ENCODE data around the gene ARHGAP15.

ARHGAP15 gene

DNA sequence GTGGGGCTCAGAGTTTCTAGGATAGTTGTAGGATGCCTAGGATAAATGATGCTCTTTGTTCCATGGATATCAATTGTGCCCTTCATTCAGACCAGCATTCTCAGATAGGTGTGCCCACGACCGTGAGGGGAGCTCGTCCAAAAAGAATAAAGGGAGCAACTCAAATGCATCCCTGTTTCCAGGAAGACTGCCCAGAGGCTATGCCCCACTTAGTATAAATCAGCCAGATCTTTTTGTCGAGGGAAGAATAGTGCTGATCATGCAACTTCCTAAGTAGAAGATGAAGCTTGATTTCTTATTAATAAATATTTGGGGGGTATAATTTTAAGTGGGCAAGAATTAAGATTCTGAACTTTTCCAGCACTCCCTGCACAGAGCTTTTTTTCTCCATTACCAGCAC, 450.2 kb downstream of the ARHGAP15 start:
- H3K4me1 Mint-ChIP-seq: peaks cover 11% of the 10 kb centered on the region
- H3K27ac Mint-ChIP-seq: no peak overlapping the region
- H3K27me3 Mint-ChIP-seq: no peaks in the 10 kb centered on the region
- peaks cover 4% of the 10 kb centered on the region for H3K9me3 Mint-ChIP-seq
- no peak overlapping the region for H3K4me3 Mint-ChIP-seq
- peaks cover 36% of the 10 kb centered on the region for H3K36me3 Mint-ChIP-seq

DNA sequence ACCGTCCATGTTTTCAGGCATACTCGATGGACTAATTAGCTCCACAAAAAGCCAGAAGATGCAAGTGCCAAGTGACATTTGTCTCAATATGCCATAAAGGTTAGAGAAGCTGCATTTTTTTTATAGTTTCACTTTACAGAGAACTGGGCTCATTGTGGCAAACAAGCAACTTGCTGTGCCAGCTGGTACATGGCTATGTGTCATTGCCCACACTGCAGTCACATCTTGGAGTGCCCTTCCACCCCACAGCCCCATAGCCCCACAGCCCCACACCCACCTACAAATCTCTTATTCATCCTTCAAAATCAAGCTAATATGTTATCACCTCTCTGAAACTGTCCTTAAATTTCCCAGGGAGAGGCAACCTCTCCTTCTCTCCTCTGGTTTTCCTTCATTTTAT, 451.9 kb downstream of the ARHGAP15 start:
- Mint-ChIP-seq H3K4me3 (no peak overlapping the region), H3K27me3 (no peaks in the 10 kb centered on the region), H3K36me3 (peaks cover 37% of the 10 kb centered on the region), H3K4me1 (peaks cover 11% of the 10 kb centered on the region), H3K27ac (no peak overlapping the region), H3K9me3 (peaks cover 4% of the 10 kb centered on the region)

GRCh38 chr2:143582046-143582747, 453.0 kb downstream of the ARHGAP15 start:
- Mint-ChIP-seq H3K27ac (no peak overlapping the region), H3K4me3 (no peak overlapping the region), H3K27me3 (no peaks in the 10 kb centered on the region), H3K9me3 (peaks cover 8% of the 10 kb centered on the region), H3K36me3 (peaks cover 41% of the 10 kb centered on the region), H3K4me1 (peaks cover 17% of the 10 kb centered on the region)

GRCh38 chr2:143584936-143585335, 455.7 kb downstream of the ARHGAP15 start:
- Mint-ChIP-seq H3K4me3 (no peak overlapping the region), H3K36me3 (peaks cover 50% of the 10 kb centered on the region), H3K27me3 (no peaks in the 10 kb centered on the region), H3K27ac (no peak overlapping the region), H3K4me1 (peaks cover 32% of the 10 kb centered on the region), H3K9me3 (peaks cover 10% of the 10 kb centered on the region)

GRCh38 chr2:143586119-143586518, 456.9 kb downstream of the ARHGAP15 start:
- H3K4me3 Mint-ChIP-seq: no peak overlapping the region
- peaks cover 10% of the 10 kb centered on the region for H3K9me3 Mint-ChIP-seq
- H3K4me1 Mint-ChIP-seq: peaks cover 35% of the 10 kb centered on the region
- H3K36me3 Mint-ChIP-seq: peaks cover 44% of the 10 kb centered on the region
- no peaks in the 10 kb centered on the region for H3K27me3 Mint-ChIP-seq
- no peak overlapping the region for H3K27ac Mint-ChIP-seq

GRCh38 chr2:143588746-143589145, 459.5 kb downstream of the ARHGAP15 start:
- H3K4me1 Mint-ChIP-seq: peaks cover 28% of the 10 kb centered on the region
- H3K9me3 Mint-ChIP-seq: peaks cover 6% of the 10 kb centered on the region
- no peak overlapping the region for H3K4me3 Mint-ChIP-seq
- H3K27me3 Mint-ChIP-seq: no peaks in the 10 kb centered on the region
- peaks cover 33% of the 10 kb centered on the region for H3K36me3 Mint-ChIP-seq
- no peak overlapping the region for H3K27ac Mint-ChIP-seq

DNA sequence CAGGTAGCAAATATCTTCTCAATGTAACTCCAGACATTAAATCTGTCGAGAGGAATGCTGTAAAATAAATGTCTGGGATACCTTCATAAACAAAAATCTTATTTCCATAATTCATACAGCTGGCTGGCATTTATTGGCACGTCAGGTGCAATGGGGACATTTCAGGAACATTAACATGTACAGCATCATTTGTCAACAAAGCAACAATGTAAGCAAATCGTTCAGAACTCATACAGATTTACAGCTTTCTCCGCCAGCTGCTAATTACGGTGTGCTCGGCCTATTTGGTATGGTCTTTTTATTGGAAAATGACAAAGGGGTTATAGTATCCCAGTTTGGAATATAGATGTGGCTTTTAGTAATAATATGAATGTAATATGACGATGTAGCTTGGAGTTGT, 464.9 kb downstream of the ARHGAP15 start:
- peaks cover 9% of the 10 kb centered on the region for H3K4me1 Mint-ChIP-seq
- H3K4me3 Mint-ChIP-seq: no peak overlapping the region
- H3K9me3 Mint-ChIP-seq: no peaks in the 10 kb centered on the region
- peaks cover 18% of the 10 kb centered on the region for H3K36me3 Mint-ChIP-seq
- no peaks in the 10 kb centered on the region for H3K27me3 Mint-ChIP-seq
- no peak overlapping the region for H3K27ac Mint-ChIP-seq

GRCh38 chr2:143594745-143595144, 465.5 kb downstream of the ARHGAP15 start:
- Mint-ChIP-seq H3K27ac (no peak overlapping the region), H3K4me3 (no peak overlapping the region), H3K4me1 (peaks cover 8% of the 10 kb centered on the region), H3K36me3 (peaks cover 17% of the 10 kb centered on the region), H3K9me3 (no peaks in the 10 kb centered on the region), H3K27me3 (no peaks in the 10 kb centered on the region)

- Mint-ChIP-seq H3K27ac (no peak overlapping the region), H3K4me3 (no peak overlapping the region), H3K27me3 (no peaks in the 10 kb centered on the region), H3K9me3 (no peaks in the 10 kb centered on the region), H3K36me3 (peaks cover 25% of the 10 kb centered on the region), H3K4me1 (peaks cover 34% of the 10 kb centered on the region)
These were observed 470.9 kb downstream of the ARHGAP15 start for GRCh38 chr2:143600116-143600515.

GRCh38 chr2:143601828-143602227, 472.6 kb downstream of the ARHGAP15 start:
- H3K27ac Mint-ChIP-seq: no peak overlapping the region
- peaks cover 18% of the 10 kb centered on the region for H3K36me3 Mint-ChIP-seq
- H3K27me3 Mint-ChIP-seq: no peaks in the 10 kb centered on the region
- no peak overlapping the region for H3K4me3 Mint-ChIP-seq
- peaks cover 43% of the 10 kb centered on the region for H3K4me1 Mint-ChIP-seq
- no peaks in the 10 kb centered on the region for H3K9me3 Mint-ChIP-seq

DNA sequence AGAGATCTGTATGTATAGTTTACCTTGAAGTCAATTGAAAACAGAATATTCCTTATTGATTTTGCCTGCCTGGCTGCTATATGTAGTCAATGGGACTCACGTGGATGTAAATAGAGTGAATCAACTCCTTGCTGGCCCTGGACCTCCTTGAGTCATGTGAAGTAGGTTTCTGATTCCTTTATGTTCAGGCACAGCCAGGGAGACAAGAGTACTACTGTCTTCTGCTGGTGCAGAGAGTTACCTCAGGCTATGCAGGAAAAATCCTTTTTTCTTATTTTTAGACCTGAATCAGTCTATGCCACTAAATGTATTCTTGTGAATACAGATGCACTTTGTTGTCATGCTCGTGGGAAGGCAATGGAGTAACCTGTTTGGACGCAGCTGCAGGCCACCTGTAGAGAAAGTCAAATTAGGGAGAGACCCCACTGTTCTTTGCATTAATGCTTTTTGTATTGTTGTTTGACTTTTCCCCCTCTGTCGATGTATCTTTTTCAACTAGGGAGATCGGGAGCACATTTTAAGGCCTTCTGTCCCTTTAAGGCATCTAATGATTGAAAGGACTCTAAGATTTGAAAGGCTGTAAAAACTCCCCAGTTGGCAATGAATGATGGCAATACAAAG, 473.9 kb downstream of the ARHGAP15 start:
- peaks cover 21% of the 10 kb centered on the region for H3K36me3 Mint-ChIP-seq
- no peaks in the 10 kb centered on the region for H3K27me3 Mint-ChIP-seq
- no peak overlapping the region for H3K4me3 Mint-ChIP-seq
- H3K4me1 Mint-ChIP-seq: peaks cover 57% of the 10 kb centered on the region
- no peaks in the 10 kb centered on the region for H3K9me3 Mint-ChIP-seq
- no peak overlapping the region for H3K27ac Mint-ChIP-seq

- peaks cover 21% of the 10 kb centered on the region for H3K36me3 Mint-ChIP-seq
- H3K27ac Mint-ChIP-seq: no peak overlapping the region
- no peaks in the 10 kb centered on the region for H3K9me3 Mint-ChIP-seq
- peaks cover 65% of the 10 kb centered on the region for H3K4me1 Mint-ChIP-seq
- no peaks in the 10 kb centered on the region for H3K27me3 Mint-ChIP-seq
- no peak overlapping the region for H3K4me3 Mint-ChIP-seq
These were observed 474.8 kb downstream of the ARHGAP15 start for GRCh38 chr2:143603846-143604565.

DNA sequence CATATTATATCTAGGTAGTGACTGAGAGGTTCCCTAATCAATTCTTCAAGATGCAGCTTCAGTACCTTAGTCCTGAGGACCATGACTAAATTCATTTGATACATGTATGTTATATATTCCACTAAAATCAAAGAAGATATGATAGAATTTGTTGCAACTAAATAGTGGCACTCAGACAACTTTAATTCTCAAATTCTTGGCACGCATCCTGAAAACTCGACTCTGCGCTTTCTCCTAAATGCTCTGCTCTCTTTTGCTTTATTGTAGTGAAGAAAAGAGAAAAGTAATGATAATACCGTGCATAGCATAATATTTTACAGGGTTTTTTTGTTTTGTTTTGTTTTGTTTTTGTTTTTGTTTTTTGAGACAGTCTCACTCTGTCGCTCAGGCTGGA, 475.3 kb downstream of the ARHGAP15 start:
- no peak overlapping the region for H3K27ac Mint-ChIP-seq
- peaks cover 21% of the 10 kb centered on the region for H3K36me3 Mint-ChIP-seq
- H3K4me1 Mint-ChIP-seq: peaks cover 70% of the 10 kb centered on the region
- H3K27me3 Mint-ChIP-seq: no peaks in the 10 kb centered on the region
- no peak overlapping the region for H3K4me3 Mint-ChIP-seq
- no peaks in the 10 kb centered on the region for H3K9me3 Mint-ChIP-seq

GRCh38 chr2:143607231-143608062, 478.2 kb downstream of the ARHGAP15 start:
- no peaks in the 10 kb centered on the region for H3K9me3 Mint-ChIP-seq
- H3K4me3 Mint-ChIP-seq: no peak overlapping the region
- peaks cover 24% of the 10 kb centered on the region for H3K36me3 Mint-ChIP-seq
- peaks cover 78% of the 10 kb centered on the region for H3K4me1 Mint-ChIP-seq
- H3K27ac Mint-ChIP-seq: no peak overlapping the region
- H3K27me3 Mint-ChIP-seq: no peaks in the 10 kb centered on the region

DNA sequence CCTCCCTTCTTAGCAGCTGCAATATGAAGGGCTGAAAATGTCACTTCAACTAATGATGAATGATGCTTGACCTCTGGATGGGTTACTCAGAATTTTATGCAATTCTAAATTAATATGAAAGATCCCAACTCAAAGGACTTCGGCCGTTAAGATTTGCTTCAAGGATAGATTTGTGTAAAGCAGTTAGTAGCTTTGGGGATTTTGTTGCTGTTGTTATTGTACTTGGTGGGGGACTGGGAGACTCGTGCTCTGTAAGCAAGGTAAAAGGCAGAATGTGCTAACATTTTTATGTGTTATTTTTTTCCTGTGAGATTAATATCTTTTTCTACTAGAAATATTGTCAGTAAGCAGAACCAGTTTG, 478.8 kb downstream of the ARHGAP15 start:
- Mint-ChIP-seq H3K27ac (no peak overlapping the region), H3K9me3 (no peaks in the 10 kb centered on the region), H3K36me3 (peaks cover 20% of the 10 kb centered on the region), H3K27me3 (no peaks in the 10 kb centered on the region), H3K4me3 (no peak overlapping the region), H3K4me1 (peaks cover 75% of the 10 kb centered on the region)

Data from activated naive CD4-positive, alpha-beta T cell treated with anti-CD3 and anti-CD28 coated beads, Interleukin-2, amount 50 U/mL, for 24 hours (primary cell).